ENCODE measurements around the gene LAPTM4A. TPM values are rescaled to one million over a fixed set of nuclear protein-coding genes. Genes with fewer than 3 reads are reported as not detected.

LAPTM4A gene
- total RNA-seq, 1 experiment from 2014 or later, result 62.7 TPM

DNA sequence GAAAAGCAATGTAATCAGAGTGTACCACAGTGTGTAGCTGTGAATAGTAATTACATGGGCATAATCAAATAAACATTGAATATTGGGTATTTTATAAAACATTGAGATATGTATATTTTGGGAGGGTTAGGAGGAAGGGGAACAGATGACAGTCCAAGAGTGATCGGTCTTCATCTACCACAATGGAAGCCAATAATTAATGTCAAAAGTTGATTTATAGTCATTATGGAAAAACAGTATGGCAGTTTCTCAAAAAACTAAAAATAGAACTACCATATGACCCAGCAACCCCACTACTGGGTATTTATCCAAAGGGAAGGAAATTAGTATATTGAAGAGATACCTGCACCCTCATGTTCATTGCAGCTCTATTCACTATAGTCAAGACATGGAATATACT lies 5.8 kb upstream of the LAPTM4A start:
- Histone ChIP-seq H3K9ac (ENCODE audit: low read length) (no peak overlapping the region), H3K4me1 (ENCODE audit: insufficient read depth, low read length) (peaks cover 11% of the 10 kb centered on the region), H3K9me2 (replicated peaks; ENCODE audit: low read length) (no peaks in the 10 kb centered on the region), H3K4me2 (ENCODE audit: low read length) (no peak overlapping the region), H3K9me3 (ENCODE audit: low read length) (no peaks in the 10 kb centered on the region), H3F3A (ENCODE audit: low read length, unreplicated experiment) (peaks cover 4% of the 10 kb centered on the region), H3K27ac (ENCODE audit: low read length) (no peak overlapping the region), H3K4me3 (ENCODE audit: low read length) (no peak overlapping the region), H3K27me3 (ENCODE audit: low read length) (no peaks in the 10 kb centered on the region), H3K36me3 (ENCODE audit: low read depth, low read length) (no peaks in the 10 kb centered on the region), H4K20me1 (ENCODE audit: low read length) (no peaks in the 10 kb centered on the region), H2AFZ (ENCODE audit: low read length) (no peak overlapping the region), H3K79me2 (ENCODE audit: low read length) (no peaks in the 10 kb centered on the region)
- intact Hi-C loops (cut with micrococcal nuclease), result no loop called here
- ATAC-seq (no peak), DNase-seq (no peak)
- CTCF ChIA-PET, result no interaction called here
- no peak for TF ChIP-seq EZH2 (IDR thresholded peaks at IDR 0.05; ENCODE audit: low read length, unreplicated experiment)
- TF ChIP-seq, protein P1, sequence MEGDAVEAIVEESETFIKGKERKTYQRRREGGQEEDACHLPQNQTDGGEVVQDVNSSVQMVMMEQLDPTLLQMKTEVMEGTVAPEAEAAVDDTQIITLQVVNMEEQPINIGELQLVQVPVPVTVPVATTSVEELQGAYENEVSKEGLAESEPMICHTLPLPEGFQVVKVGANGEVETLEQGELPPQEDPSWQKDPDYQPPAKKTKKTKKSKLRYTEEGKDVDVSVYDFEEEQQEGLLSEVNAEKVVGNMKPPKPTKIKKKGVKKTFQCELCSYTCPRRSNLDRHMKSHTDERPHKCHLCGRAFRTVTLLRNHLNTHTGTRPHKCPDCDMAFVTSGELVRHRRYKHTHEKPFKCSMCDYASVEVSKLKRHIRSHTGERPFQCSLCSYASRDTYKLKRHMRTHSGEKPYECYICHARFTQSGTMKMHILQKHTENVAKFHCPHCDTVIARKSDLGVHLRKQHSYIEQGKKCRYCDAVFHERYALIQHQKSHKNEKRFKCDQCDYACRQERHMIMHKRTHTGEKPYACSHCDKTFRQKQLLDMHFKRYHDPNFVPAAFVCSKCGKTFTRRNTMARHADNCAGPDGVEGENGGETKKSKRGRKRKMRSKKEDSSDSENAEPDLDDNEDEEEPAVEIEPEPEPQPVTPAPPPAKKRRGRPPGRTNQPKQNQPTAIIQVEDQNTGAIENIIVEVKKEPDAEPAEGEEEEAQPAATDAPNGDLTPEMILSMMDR (conservative IDR thresholded peaks at IDR 0.05; ENCODE audit: low read depth, low read length), result no peak
- TF ChIP-seq EZH2phosphoT487 (IDR thresholded peaks at IDR 0.05; ENCODE audit: borderline replicate concordance, low read length), result no peak
- BruUV-seq (replicated peaks), result no TSS peak
- POLR2A ChIA-PET (ENCODE audit: unreplicated experiment), result no interaction called here

DNA sequence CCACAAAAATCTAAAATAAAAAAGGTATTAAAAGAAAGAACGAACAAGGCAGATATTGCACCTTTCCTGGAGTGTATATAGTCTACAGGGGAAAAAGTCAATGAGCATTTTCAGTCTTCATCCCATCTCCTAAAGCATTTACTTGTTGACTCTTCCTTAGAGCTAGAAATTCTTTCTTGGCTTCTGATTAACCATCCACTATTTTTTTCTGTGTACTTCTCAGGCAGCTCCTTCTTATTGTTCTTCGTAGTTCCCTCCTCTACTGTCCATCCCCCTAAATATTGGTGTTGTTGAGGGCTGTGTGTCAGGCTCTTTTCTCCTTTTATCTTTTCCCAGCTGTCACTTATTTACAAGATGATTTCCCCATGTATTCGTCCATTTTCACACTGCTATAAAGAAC lies 3.5 kb upstream of the LAPTM4A start:
- H3K79me2 ChIP-seq (ENCODE audit: low read length), result peaks cover 15% of the 10 kb centered on the region
- peaks cover 5% of the 10 kb centered on the region for H3F3A ChIP-seq (ENCODE audit: low read length, unreplicated experiment)
- intact Hi-C loops (cut with micrococcal nuclease), result loop anchor here (5.0 kb wide), 1 partner anchor 143 kb away; no protein-coding TSS in a partner anchor
- H3K9me2 ChIP-seq (replicated peaks; ENCODE audit: low read length), result no peaks in the 10 kb centered on the region
- H3K27ac ChIP-seq (ENCODE audit: low read length), result no peak overlapping the region
- H3K4me2 ChIP-seq (ENCODE audit: low read length), result no peak overlapping the region
- no peaks in the 10 kb centered on the region for H3K27me3 ChIP-seq (ENCODE audit: low read length)
- no peaks in the 10 kb centered on the region for H3K9me3 ChIP-seq (ENCODE audit: low read length)
- DNase-seq, result no peak
- H3K9ac ChIP-seq (ENCODE audit: low read length), result no peak overlapping the region
- no peak for ATAC-seq
- ChIA-PET POLR2A (ENCODE audit: unreplicated experiment) (no interaction called here), CTCF (no interaction called here)
- no peak overlapping the region for H3K4me3 ChIP-seq (ENCODE audit: low read length)
- H2AFZ ChIP-seq (ENCODE audit: low read length), result no peak overlapping the region
- no TSS peak for BruUV-seq (replicated peaks)
- H3K4me1 ChIP-seq (ENCODE audit: insufficient read depth, low read length), result peaks cover 13% of the 10 kb centered on the region
- no peaks in the 10 kb centered on the region for H3K36me3 ChIP-seq (ENCODE audit: low read depth, low read length)
- TF ChIP-seq EZH2 (IDR thresholded peaks at IDR 0.05; ENCODE audit: low read length, unreplicated experiment) (no peak), EZH2phosphoT487 (IDR thresholded peaks at IDR 0.05; ENCODE audit: borderline replicate concordance, low read length) (no peak)
- TF ChIP-seq, protein P1 (conservative IDR thresholded peaks at IDR 0.05; ENCODE audit: low read depth, low read length), result no peak
- H4K20me1 ChIP-seq (ENCODE audit: low read length), result peaks cover 6% of the 10 kb centered on the region; the same call in 1 of the 2 replicates

DNA sequence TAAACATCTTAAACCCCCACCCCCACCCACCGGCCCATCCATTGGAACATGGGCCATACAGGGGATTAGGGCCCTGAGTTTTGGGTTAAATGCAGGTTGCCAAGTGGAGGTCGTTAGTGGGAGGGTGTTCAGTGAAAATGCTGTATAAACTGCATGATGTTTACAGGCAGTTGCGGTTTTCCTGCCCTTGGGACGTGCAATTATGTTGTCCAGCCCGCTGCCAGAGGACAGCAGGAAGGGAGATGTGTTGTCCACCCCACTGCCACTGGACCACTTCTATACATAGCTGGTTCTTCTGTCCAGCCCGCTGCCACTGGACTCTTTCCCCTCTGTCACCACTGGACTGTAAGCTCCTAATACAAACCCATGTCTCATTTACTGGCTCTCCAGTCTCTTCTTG lies 2.7 kb upstream of the LAPTM4A start:
- Histone ChIP-seq H3K79me2 (ENCODE audit: low read length) (peaks cover 23% of the 10 kb centered on the region), H3K4me1 (ENCODE audit: insufficient read depth, low read length) (peaks cover 19% of the 10 kb centered on the region), H3K4me2 (ENCODE audit: low read length) (no peak overlapping the region), H3K9me3 (ENCODE audit: low read length) (no peaks in the 10 kb centered on the region), H3K27me3 (ENCODE audit: low read length) (no peaks in the 10 kb centered on the region), H3K9me2 (replicated peaks; ENCODE audit: low read length) (no peaks in the 10 kb centered on the region), H3K36me3 (ENCODE audit: low read depth, low read length) (no peaks in the 10 kb centered on the region), H3K4me3 (ENCODE audit: low read length) (no peak overlapping the region), H3K27ac (ENCODE audit: low read length) (no peak overlapping the region), H3F3A (ENCODE audit: low read length, unreplicated experiment) (peaks cover 5% of the 10 kb centered on the region), H2AFZ (ENCODE audit: low read length) (no peak overlapping the region), H4K20me1 (ENCODE audit: low read length) (peaks cover 13% of the 10 kb centered on the region), H3K9ac (ENCODE audit: low read length) (no peak overlapping the region)
- DNase-seq, result no peak
- intact Hi-C loops (cut with micrococcal nuclease), result loop anchor here (5.0 kb wide), 1 partner anchor 142 kb away; no protein-coding TSS in a partner anchor
- POLR2A ChIA-PET (ENCODE audit: unreplicated experiment), result no interaction called here
- CTCF ChIA-PET, result no interaction called here
- TF ChIP-seq EZH2phosphoT487 (IDR thresholded peaks at IDR 0.05; ENCODE audit: borderline replicate concordance, low read length) (no peak), EZH2 (IDR thresholded peaks at IDR 0.05; ENCODE audit: low read length, unreplicated experiment) (no peak)
- TF ChIP-seq, protein P1 (conservative IDR thresholded peaks at IDR 0.05; ENCODE audit: low read depth, low read length), result no peak
- BruUV-seq (replicated peaks), result no TSS peak
- ATAC-seq, result no peak
